Stomach (tissue), 9 donors: ENCODE data around the gene DHRSX. TPM values are rescaled to one million over a fixed set of nuclear protein-coding genes. Genes with fewer than 3 reads are reported as not detected.

ENCODE experiments used
- DNase-seq, 2 donors: peaks; one replicate each; pipeline versions ENCODE4 v3.0.0 to v3.0.0-alpha.2; 2013 to 2019
- H3K27ac ChIP-seq, 5 donors: fragments of 200-600 bp in 4 of 5; sonication (generic) in 4 of 5; one replicate each; pipeline ENCODE4 v1.5.1; 2013 to 2019; ENCODE audit warnings: mild to moderate bottlenecking in 1 of 5, moderate library complexity in 1 of 5
- H3K27me3 ChIP-seq, 3 donors: fragments of 200-600 bp; sonication (generic); one replicate each; pipeline ENCODE4 v1.5.1; 2017 to 2019; ENCODE audit warnings: mixed run types in 1 of 3
- H3K36me3 ChIP-seq, 4 donors: fragments of 200-600 bp; sonication (generic); 1 replicate in 3 of 4; 2 replicates in 1 of 4; pipeline ENCODE4 v1.5.1; 2016 to 2019
- H3K4me1 ChIP-seq, 4 donors: fragments of 200-600 bp; sonication (generic); one replicate each; pipeline ENCODE4 v1.5.1; 2016 to 2019
- H3K4me3 ChIP-seq, 4 donors: fragments of 200-600 bp; sonication (generic) in 3 of 4; one replicate each; pipeline ENCODE4 v1.5.1; 2016 to 2019; ENCODE audit warnings: mild to moderate bottlenecking in 1 of 4
- H3K9me3 ChIP-seq, 4 donors: fragments of 200-600 bp; sonication (generic); one replicate each; pipeline ENCODE4 v1.5.1; 2016 to 2019
- EP300 ChIP-seq: sonication (generic); formaldehyde crosslinking; IDR thresholded peaks from one replicate; pipeline ENCODE4 v1.6.1; 2017; ENCODE audit warnings: antibody characterized with exemption
- POLR2A ChIP-seq, 4 donors: fragments of 450-650 bp; IDR thresholded peaks; one replicate each; pipeline ENCODE4 v1.6.1; 2016; ENCODE audit warnings: antibody characterized with exemption in 4 of 4, control low read depth in 2 of 4, mild to moderate bottlenecking in 1 of 4, moderate library complexity in 1 of 4
- POLR2AphosphoS5 ChIP-seq, 3 donors: sonication (generic); formaldehyde crosslinking; IDR thresholded peaks; one replicate each; pipeline ENCODE4 v1.6.1; 2016; ENCODE audit warnings: antibody characterized with exemption in 3 of 3
- WGBS, 5 donors: extraction: QIAGEN DNeasy Blood & Tissue Kit in 3 of 5; methylation state at CpG; one replicate each; pipeline versions ENCODE4 v1.1.5 to v1.1.7; 2013 to 2018; 5-methylcytosine and 5-hydroxymethylcytosine counted together
- intact Hi-C: fragments of 100-400 bp; cut with DNase I; formaldehyde crosslinking; loops from one replicate; pipeline ENCODE4 v1.15.1; 2023; ENCODE audit warnings: low total_unique reads
- polyA plus RNA-seq, 3 donors: library from polyadenylated mRNA; stranded (reverse); fragments of 200-250 nt; gene quantifications; one replicate each; pipeline ENCODE4 v1.2.3, GENCODE V29; 2013
- total RNA-seq, 5 donors: library from RNA; depleted of rRNA; stranded (reverse); fragments of >200 nt; gene quantifications; one replicate each; pipeline versions ENCODE4 v1.1.0 to v1.2.3, GENCODE V29; 2014 to 2016
- TF ChIP-seq, protein P1 (sequence below), 7 experiments: fragments of 450-650 bp in 4 of 7; fragments of 200-600 bp in 3 of 7; sonication (generic) in 3 of 7; IDR thresholded peaks; one replicate each; pipeline ENCODE4 v1.5.1; 2016 to 2019; ENCODE audit warnings: antibody characterized with exemption in 7 of 7, control low read depth in 2 of 7, mild to moderate bottlenecking in 1 of 7
- donor health status: healthy with polysubstance abuse.
- donor health status: Bipolar disorder and iron deficiency.
- donor health status: healthy.

Gene DHRSX
- total and polyA plus RNA-seq, 8 donors, result 11.2 to 69.4 (median 21.1) TPM

DNA sequence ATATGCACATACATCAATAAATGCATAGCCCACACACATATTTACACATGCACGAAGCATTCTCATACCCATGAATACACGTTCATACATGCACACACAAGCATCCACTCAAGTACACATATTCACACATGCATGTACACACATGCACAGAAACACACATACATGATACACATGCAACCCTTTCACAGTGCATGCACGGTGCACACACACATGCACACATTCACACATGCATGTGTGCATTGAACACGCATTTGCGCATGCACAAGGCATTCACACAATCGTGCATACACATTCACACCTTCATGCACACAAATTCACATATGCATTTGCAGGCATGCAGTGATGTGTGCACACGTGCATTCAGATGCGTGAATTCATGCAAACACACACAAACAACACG lies 324.5 kb downstream of the DHRSX start:
- H3K36me3 ChIP-seq, result peaks cover 0 to 8% (median 0%) of the 10 kb centered on the region in 4 donors
- intact Hi-C loops, result no loop called here
- H3K27ac ChIP-seq, result no peak overlapping the region
- 89 to 96% (median 94%) methylated on average over 9 of the region's 9 CpGs for WGBS, 5 donors
- H3K9me3 ChIP-seq, result no peaks in the 10 kb centered on the region
- TF ChIP-seq POLR2AphosphoS5 (IDR thresholded peaks at IDR 0.05), result no peak
- TF ChIP-seq EP300, result no peak
- TF ChIP-seq POLR2A (IDR thresholded peaks at IDR 0.05), result no peak
- TF ChIP-seq, protein P1, sequence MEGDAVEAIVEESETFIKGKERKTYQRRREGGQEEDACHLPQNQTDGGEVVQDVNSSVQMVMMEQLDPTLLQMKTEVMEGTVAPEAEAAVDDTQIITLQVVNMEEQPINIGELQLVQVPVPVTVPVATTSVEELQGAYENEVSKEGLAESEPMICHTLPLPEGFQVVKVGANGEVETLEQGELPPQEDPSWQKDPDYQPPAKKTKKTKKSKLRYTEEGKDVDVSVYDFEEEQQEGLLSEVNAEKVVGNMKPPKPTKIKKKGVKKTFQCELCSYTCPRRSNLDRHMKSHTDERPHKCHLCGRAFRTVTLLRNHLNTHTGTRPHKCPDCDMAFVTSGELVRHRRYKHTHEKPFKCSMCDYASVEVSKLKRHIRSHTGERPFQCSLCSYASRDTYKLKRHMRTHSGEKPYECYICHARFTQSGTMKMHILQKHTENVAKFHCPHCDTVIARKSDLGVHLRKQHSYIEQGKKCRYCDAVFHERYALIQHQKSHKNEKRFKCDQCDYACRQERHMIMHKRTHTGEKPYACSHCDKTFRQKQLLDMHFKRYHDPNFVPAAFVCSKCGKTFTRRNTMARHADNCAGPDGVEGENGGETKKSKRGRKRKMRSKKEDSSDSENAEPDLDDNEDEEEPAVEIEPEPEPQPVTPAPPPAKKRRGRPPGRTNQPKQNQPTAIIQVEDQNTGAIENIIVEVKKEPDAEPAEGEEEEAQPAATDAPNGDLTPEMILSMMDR (IDR thresholded peaks at IDR 0.05), result no peak
- no peaks in the 10 kb centered on the region for H3K27me3 ChIP-seq
- DNase-seq, result no peak
- no peaks in the 10 kb centered on the region for H3K4me1 ChIP-seq
- H3K4me3 ChIP-seq, result no peak overlapping the region

DNA sequence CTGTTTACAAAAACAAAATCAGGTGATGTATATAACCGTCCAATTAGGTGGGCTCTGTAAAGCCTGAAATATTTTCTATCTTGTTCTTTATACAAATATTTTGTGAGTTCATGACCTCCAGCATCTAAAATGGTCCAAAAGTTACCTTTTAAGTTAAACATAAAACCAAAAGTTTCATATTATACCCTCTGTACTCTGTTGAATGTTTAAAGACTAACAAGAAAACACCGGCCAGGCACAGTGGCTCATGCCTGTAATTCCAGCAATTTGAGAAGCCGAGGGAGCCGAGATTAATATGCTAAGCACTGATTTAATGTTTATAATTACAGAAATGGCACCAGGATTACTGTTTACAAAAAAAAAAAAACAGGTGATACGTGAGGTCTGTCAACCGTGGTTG lies 328.4 kb downstream of the DHRSX start:
- 67 to 82% (median 72%) methylated on average over 6 of the region's 6 CpGs for WGBS, 5 donors
- intact Hi-C loops, result no loop called here
- no peaks in the 10 kb centered on the region for H3K4me1 ChIP-seq
- no peaks in the 10 kb centered on the region for H3K27me3 ChIP-seq
- no peak for DNase-seq
- no peak overlapping the region for H3K4me3 ChIP-seq
- no peak overlapping the region for H3K27ac ChIP-seq
- H3K9me3 ChIP-seq, result peaks cover 0 to 26% (median 7%) of the 10 kb centered on the region in 4 donors
- TF ChIP-seq, protein P1 (IDR thresholded peaks at IDR 0.05), result no peak
- TF ChIP-seq EP300 (no peak), POLR2AphosphoS5 (IDR thresholded peaks at IDR 0.05) (no peak), POLR2A (IDR thresholded peaks at IDR 0.05) (no peak)
- H3K36me3 ChIP-seq, result peaks cover 0 to 6% (median 0%) of the 10 kb centered on the region in 4 donors

Other genes with a start within 250 kb of the DHRSX start
- gene ZBED1, start within 50 bp of the DHRSX start, total RNA-seq, result 10 to 100 TPM; 11.1 to 61.4 (median 31.2) TPM
- 10 to 100 TPM; 10.9 to 20.2 (median 13.9) TPM for gene ZBED1, start within 50 bp of the DHRSX start, polyA plus RNA-seq
- 100 to 1,000 TPM in 3 of 5 donors, 10 to 100 TPM in 2; 72.9 to 220 (median 153) TPM for gene CD99, start 190.3 kb upstream of the DHRSX start, total RNA-seq
- 100 to 1,000 TPM in 2 of 3 donors, 10 to 100 TPM in 1; 97.3 to 207 (median 103) TPM for gene CD99, start 190.3 kb upstream of the DHRSX start, polyA plus RNA-seq